K562 (cell line): ENCODE data around the gene FLRT1. TPM values are rescaled to one million over a fixed set of nuclear protein-coding genes. Genes with fewer than 3 reads are reported as not detected.

Experiments
- ARNT ChIP-seq, 2 experiments: fragments of 450-650 bp; IDR thresholded peaks; 2 replicates each; pipeline ENCODE4 v1.6.1; 2016; ENCODE audit warnings: mild to moderate bottlenecking in 1 of 2
- DEAF1 ChIP-seq: fragments of 450-650 bp; formaldehyde crosslinking; IDR thresholded peaks from 2 replicates; pipeline ENCODE4 v1.4.0; 2020; ENCODE audit warnings: mild to moderate bottlenecking, moderate library complexity
- GABPB1 ChIP-seq: sonication (generic); formaldehyde crosslinking; IDR thresholded peaks from 2 replicates; pipeline ENCODE4 v1.8.0; 2022; ENCODE audit warnings: mild to moderate bottlenecking, missing genetic modification reagents
- NCOA2 ChIP-seq, 2 experiments: fragments of 450-650 bp; IDR thresholded peaks; 2 replicates each; pipeline ENCODE4 v1.6.1; 2018; ENCODE audit warnings: mild to moderate bottlenecking in 2 of 2, moderate library complexity in 1 of 2; ENCODE audit not compliant: partially characterized antibody in 2 of 2
- PCBP1 ChIP-seq: fragments of 200-400 bp; formaldehyde crosslinking; IDR thresholded peaks from 2 replicates; pipeline ENCODE4 v1.6.1; 2018; ENCODE audit warnings: mild to moderate bottlenecking, low read depth, low read length; ENCODE audit not compliant: poor library complexity, severe bottlenecking
- PHF21A ChIP-seq: fragments of 450-650 bp; IDR thresholded peaks from 2 replicates; pipeline ENCODE4 v1.6.1; 2017; ENCODE audit warnings: low read depth, borderline replicate concordance
- RBFOX2 ChIP-seq: fragments of 200-400 bp; formaldehyde crosslinking; IDR thresholded peaks from 2 replicates; pipeline ENCODE4 v1.6.1; 2017; ENCODE audit warnings: low read depth, mild to moderate bottlenecking, low read length, moderate library complexity
- RBM25 ChIP-seq: fragments of 200-400 bp; formaldehyde crosslinking; IDR thresholded peaks from 2 replicates; pipeline ENCODE4 v1.6.1; 2018; ENCODE audit warnings: low read length, low read depth, moderate library complexity; ENCODE audit not compliant: severe bottlenecking
- SAFB2 ChIP-seq: fragments of 200-400 bp; formaldehyde crosslinking; IDR thresholded peaks from 2 replicates; pipeline ENCODE4 v1.6.1; 2018; ENCODE audit warnings: borderline replicate concordance, low read length, low read depth, moderate library complexity; ENCODE audit not compliant: severe bottlenecking
- TCFL5 ChIP-seq: fragments of 250-450 bp; sonication (Bioruptor Pico); conservative IDR thresholded peaks from 2 replicates; pipeline ENCODE4 v1.6.1; 2021; ENCODE audit warnings: mild to moderate bottlenecking, moderate library complexity, matching md5 sums
- THRA ChIP-seq: fragments of 450-650 bp; IDR thresholded peaks from 2 replicates; pipeline ENCODE4 v1.6.1; 2017; ENCODE audit warnings: mild to moderate bottlenecking, moderate library complexity
- ZBTB33 ChIP-seq: sonication (generic); formaldehyde crosslinking; IDR thresholded peaks from 2 replicates; pipeline ENCODE4 v1.8.1; 2023; ENCODE audit warnings: mild to moderate bottlenecking, missing genetic modification reagents
- ZKSCAN3 ChIP-seq: fragments of 250-450 bp; sonication (Bioruptor Pico); IDR thresholded peaks from 2 replicates; pipeline ENCODE4 v1.4.0; 2020
- ZNF133 ChIP-seq: fragments of 250-450 bp; sonication (Bioruptor Pico); IDR thresholded peaks from 2 replicates; pipeline ENCODE4 v1.4.0; 2020; ENCODE audit warnings: mild to moderate bottlenecking
- ZNF143 ChIP-seq: sonication (generic); formaldehyde crosslinking; IDR thresholded peaks from 2 replicates; pipeline ENCODE4 v1.9.0; 2022; ENCODE audit warnings: mild to moderate bottlenecking, missing genetic modification reagents
- polyA plus RNA-seq, 8 experiments: library from polyadenylated mRNA; depleted of rRNA in 4 of 8; stranded (reverse) in 5 of 8; unstranded in 3 of 8; fragments of >200 nt; fragmentation: Nextera tagmentation in 2 of 8; fragmentation: Illumina TruSeq in 1 of 8; extraction: Ambion mirVana in 2 of 8; extraction: Trizol in 1 of 8; gene quantifications; 2 replicates each; pipeline versions ENCODE4 v1.2.1 to v1.2.3, GENCODE V29; 2011 to 2014; ENCODE audit warnings: inconsistent platforms in 1 of 8, missing spikeins in 1 of 8
- total RNA-seq, 7 experiments: library from RNA; depleted of rRNA in 6 of 7; stranded (reverse); fragments of >200 nt in 6 of 7; fragmentation: Illumina TruSeq in 2 of 7; extraction: Trizol in 2 of 7; gene quantifications; 2 replicates each; pipeline versions ENCODE4 v1.2.1 to v1.2.3, GENCODE V29; 2011 to 2021; ENCODE audit warnings: low replicate concordance in 1 of 7
- TF ChIP-seq, protein P1 (sequence below), 2 experiments: IDR thresholded peaks; 2 replicates each; pipeline ENCODE4 v1.6.1; 2011; ENCODE audit warnings: borderline replicate concordance in 1 of 2, control low read depth in 1 of 2, low read depth in 1 of 2, low read length in 1 of 2, mild to moderate bottlenecking in 1 of 2, mixed read lengths in 1 of 2, moderate library complexity in 1 of 2; ENCODE audit not compliant: insufficient read depth in 1 of 2, insufficient read length in 1 of 2, poor library complexity in 1 of 2, severe bottlenecking in 1 of 2; ENCODE audit errors: extremely low read depth in 1 of 2
- TF ChIP-seq, protein P2 (sequence below): sonication (generic); formaldehyde crosslinking; IDR thresholded peaks from 2 replicates; pipeline ENCODE4 v1.8.1; 2023; ENCODE audit warnings: mild to moderate bottlenecking, missing genetic modification reagents

The FLRT1 gene
- total and polyA plus RNA-seq, 9 of the 15 experiments (the other 6 are each of a cell fraction or from before 2014, with no cell fraction given) = not detected

- TF ChIP-seq, protein P1, sequence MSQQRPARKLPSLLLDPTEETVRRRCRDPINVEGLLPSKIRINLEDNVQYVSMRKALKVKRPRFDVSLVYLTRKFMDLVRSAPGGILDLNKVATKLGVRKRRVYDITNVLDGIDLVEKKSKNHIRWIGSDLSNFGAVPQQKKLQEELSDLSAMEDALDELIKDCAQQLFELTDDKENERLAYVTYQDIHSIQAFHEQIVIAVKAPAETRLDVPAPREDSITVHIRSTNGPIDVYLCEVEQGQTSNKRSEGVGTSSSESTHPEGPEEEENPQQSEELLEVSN (IDR thresholded peaks at IDR 0.05; ENCODE audit: borderline replicate concordance in 1 of 2, extremely low read depth in 1 of 2, insufficient read depth in 1 of 2, insufficient read length in 1 of 2, low read depth in 1 of 2, low read length in 1 of 2, poor library complexity in 1 of 2, severe bottlenecking in 1 of 2) = peak in 1 of 2 experiments; percentile 16
- TF ChIP-seq RBFOX2 = peak; percentile 98
- TF ChIP-seq SAFB2 = no peak
- TF ChIP-seq ZNF143 (CRISPR knock-in tag) = no peak
- TF ChIP-seq TCFL5 = no peak
- TF ChIP-seq, protein P2, sequence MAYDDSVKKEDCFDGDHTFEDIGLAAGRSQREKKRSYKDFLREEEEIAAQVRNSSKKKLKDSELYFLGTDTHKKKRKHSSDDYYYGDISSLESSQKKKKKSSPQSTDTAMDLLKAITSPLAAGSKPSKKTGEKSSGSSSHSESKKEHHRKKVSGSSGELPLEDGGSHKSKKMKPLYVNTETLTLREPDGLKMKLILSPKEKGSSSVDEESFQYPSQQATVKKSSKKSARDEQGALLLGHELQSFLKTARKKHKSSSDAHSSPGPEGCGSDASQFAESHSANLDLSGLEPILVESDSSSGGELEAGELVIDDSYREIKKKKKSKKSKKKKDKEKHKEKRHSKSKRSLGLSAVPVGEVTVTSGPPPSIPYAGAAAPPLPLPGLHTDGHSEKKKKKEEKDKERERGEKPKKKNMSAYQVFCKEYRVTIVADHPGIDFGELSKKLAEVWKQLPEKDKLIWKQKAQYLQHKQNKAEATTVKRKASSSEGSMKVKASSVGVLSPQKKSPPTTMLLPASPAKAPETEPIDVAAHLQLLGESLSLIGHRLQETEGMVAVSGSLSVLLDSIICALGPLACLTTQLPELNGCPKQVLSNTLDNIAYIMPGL (CRISPR knock-in tag) = no peak
- TF ChIP-seq RBM25 = no peak
- peak; percentile 92 for TF ChIP-seq GABPB1
- TF ChIP-seq PCBP1 = peak; percentile 72
- TF ChIP-seq ZBTB33 (CRISPR knock-in tag) = peak; percentile 59; the same call in 1 of the 2 replicates
- TF ChIP-seq ZKSCAN3 (CRISPR knock-in tag) = no peak
- no peak for TF ChIP-seq PHF21A
- TF ChIP-seq ZNF133 (CRISPR knock-in tag) = no peak
- TF ChIP-seq THRA = no peak
- no peak for TF ChIP-seq DEAF1 (CRISPR knock-in tag)
- no peak for TF ChIP-seq ARNT (IDR thresholded peaks at IDR 0.05)
- no peak for TF ChIP-seq NCOA2 (IDR thresholded peaks at IDR 0.05; ENCODE audit: partially characterized antibody in 2 of 2)
Measured at GRCh38 chr11:63986156-63986931, 49.4 kb upstream of the FLRT1 start, which contains the start of gene OTUB1 (continued).
